K562 (cell line): Measurements from ENCODE around the gene DDAH2. TPM values are rescaled to one million over a fixed set of nuclear protein-coding genes. Genes with fewer than 3 reads are reported as not detected.

Experiments
- ATAC-seq: fragments of 200-7000 bp; cut with Tn5 transposase; 3 replicates; pipeline ENCODE4 v1.9.1; 2020; ENCODE audit warnings: moderate library complexity
- BruUV-seq: library from RNA; stranded (reverse); fragments of 400-500 nt; replicated peaks from 2 replicates; lab custom pipeline; 2021; lab: Mats Ljungman, UMichigan
- CTCF ChIA-PET: fragments of 300-600 bp; formaldehyde crosslinking; extraction: SDS; loops from one replicate; lab custom pipeline; 2021; ENCODE audit warnings: low intra/inter-chr PET ratio; lab: Yijun Ruan, JAX
- POLR2A ChIA-PET: fragments of 300-600, 350-650 bp; sonication (Branson Sonifier 250); formaldehyde crosslinking; extraction: SDS; loops from one replicate; lab custom pipeline; 2021; ENCODE audit warnings: antibody characterized with exemption, inconsistent platforms; lab: Yijun Ruan, JAX
- DNase-seq, 4 experiments: peaks; one replicate each; pipeline versions ENCODE4 v3.0.0 to v3.0.0-alpha.2; 2011 to 2018; ENCODE audit warnings: low spot score in 3 of 4, mixed read lengths in 3 of 4; ENCODE audit errors: extremely low read depth in 1 of 4
- FAIRE-seq: peaks from 2 replicates; lab custom pipeline; 2011; peaks lifted over from hg19 to GRCh38; lab: Jason Lieb, UNC
- H2AFZ ChIP-seq: 2 replicates; pipeline ENCODE4 v1.6.0; 2011; ENCODE audit warnings: low read depth, low read length, control low read depth, inconsistent platforms
- H3K27ac ChIP-seq: fragments of 200-600 bp; 3 replicates; pipeline ENCODE4 v1.8.0; 2011; ENCODE audit warnings: low read depth, mild to moderate bottlenecking, control low read depth, inconsistent platforms, low read length, moderate library complexity, mixed read lengths; ENCODE audit errors: extremely low read depth
- H3K27me3 ChIP-seq, 2 experiments: fragments of 300-600 bp in 1 of 2; 2 replicates in 1 of 2; 3 replicates in 1 of 2; pipeline versions ENCODE4 v1.6.0 to v1.8.0; 2011; ENCODE audit warnings: inconsistent platforms in 2 of 2, low read length in 2 of 2, mild to moderate bottlenecking in 1 of 2, mixed read lengths in 1 of 2, moderate library complexity in 1 of 2; ENCODE audit not compliant: control insufficient read depth in 2 of 2, insufficient read depth in 2 of 2
- H3K36me3 ChIP-seq: fragments of 300-600 bp; 3 replicates; pipeline ENCODE4 v1.8.0; 2011; ENCODE audit warnings: mild to moderate bottlenecking, low read length, inconsistent platforms; ENCODE audit not compliant: control insufficient read depth, insufficient read depth
- H3K4me1 ChIP-seq, 2 experiments: fragments of 200-600 bp in 1 of 2; replicated peaks in 1 of 2; 2 replicates in 1 of 2; 3 replicates in 1 of 2; pipeline versions ENCODE4 v1.5.1 to v1.8.0; 2011; ENCODE audit warnings: inconsistent platforms in 2 of 2, low read length in 2 of 2, mild to moderate bottlenecking in 1 of 2, mixed read lengths in 1 of 2, moderate library complexity in 1 of 2; ENCODE audit not compliant: control insufficient read depth in 2 of 2, insufficient read depth in 2 of 2
- H3K4me2 ChIP-seq: 2 replicates; pipeline ENCODE4 v1.6.1; 2011; ENCODE audit warnings: low read length, control low read depth, inconsistent platforms, mixed read lengths; ENCODE audit not compliant: insufficient read depth
- H3K4me3 ChIP-seq: fragments of 200-600 bp; sonication (generic), shearing (Covaris generic); 2 replicates; pipeline ENCODE4 v1.5.1; 2016; ENCODE audit warnings: control low read depth, inconsistent platforms
- H3K79me2 ChIP-seq: fragments of 200-600 bp; 3 replicates; pipeline ENCODE4 v1.8.0; 2011; ENCODE audit warnings: low read length, inconsistent platforms; ENCODE audit not compliant: control insufficient read depth, insufficient read depth
- H3K9ac ChIP-seq, 2 experiments: 2 replicates each; pipeline versions ENCODE4 v1.6.0 to v1.6.1; 2011; ENCODE audit warnings: low read depth in 2 of 2, low read length in 2 of 2, control low read depth in 1 of 2, inconsistent platforms in 1 of 2, mild to moderate bottlenecking in 1 of 2, mixed read lengths in 1 of 2; ENCODE audit not compliant: insufficient read depth in 1 of 2
- H3K9me1 ChIP-seq: one replicate; pipeline ENCODE4 v1.6.0; 2011; ENCODE audit warnings: inconsistent platforms, mild to moderate bottlenecking, low read length, moderate library complexity; ENCODE audit not compliant: control insufficient read depth, insufficient read depth
- H3K9me3 ChIP-seq: replicated peaks from 2 replicates; pipeline ENCODE4 v1.5.1; 2011; ENCODE audit warnings: low read depth, low read length, inconsistent platforms; ENCODE audit not compliant: control insufficient read depth, insufficient read depth
- H4K20me1 ChIP-seq: replicated peaks from 2 replicates; pipeline ENCODE4 v1.6.1; 2011; ENCODE audit warnings: low read length, inconsistent platforms, mixed read lengths; ENCODE audit not compliant: control insufficient read depth, insufficient read depth
- ELF4 ChIP-seq: fragments of 450-650 bp; formaldehyde crosslinking; IDR thresholded peaks from 2 replicates; pipeline ENCODE4 v1.4.0; 2022; ENCODE audit warnings: missing genetic modification characterization
- KDM5B ChIP-seq: fragments of 200-600 bp; sonication (generic); IDR thresholded peaks from 2 replicates; pipeline ENCODE4 v1.6.1; 2012; ENCODE audit warnings: low read depth, mild to moderate bottlenecking, moderate library complexity, low read length, control low read depth, inconsistent platforms; ENCODE audit not compliant: insufficient replicate concordance
- MYNN ChIP-seq, 2 experiments: sonication (generic); formaldehyde crosslinking in 1 of 2; IDR thresholded peaks; 2 replicates each; pipeline versions ENCODE4 v1.5.0 to v1.6.1; 2016 to 2020; ENCODE audit warnings: antibody characterized with exemption in 1 of 2, missing genetic modification reagents in 1 of 2
- POLR3A ChIP-seq: IDR thresholded peaks from 2 replicates; pipeline ENCODE4 v1.6.1; 2011; ENCODE audit warnings: borderline replicate concordance, mild to moderate bottlenecking, moderate library complexity; ENCODE audit not compliant: insufficient read length, insufficient read depth; ENCODE audit errors: extremely low read depth
- SNRNP70 ChIP-seq: fragments of 200-400 bp; formaldehyde crosslinking; optimal IDR thresholded peaks from 2 replicates; pipeline ENCODE3; 2017; ENCODE audit warnings: low read depth, low read length
- STAG1 ChIP-seq: sonication (generic); formaldehyde crosslinking; IDR thresholded peaks from 2 replicates; pipeline ENCODE4 v1.5.0; 2020; ENCODE audit warnings: missing genetic modification reagents, borderline replicate concordance
- ZNF717 ChIP-seq: fragments of 250-450 bp; sonication (Bioruptor Pico); IDR thresholded peaks from 2 replicates; pipeline ENCODE4 v1.5.0; 2021
- WGBS: fragments of 100-300 bp; shearing (Covaris generic); methylation state at CpG from one replicate; pipeline ENCODE4 v1.1.6; 2016; ENCODE audit warnings: low coverage, mixed read lengths; ENCODE audit not compliant: insufficient coverage; ENCODE audit errors: missing lambda C conversion rate; 5-methylcytosine and 5-hydroxymethylcytosine counted together
- in situ Hi-C: fragments of 300-500 bp; cut with MboI; formaldehyde crosslinking; loops from 4 replicates; pipeline ENCODE4 v1.15.0; 2018; ENCODE audit warnings: inconsistent platforms, mixed read lengths
- intact Hi-C: fragments of 100-400 bp; cut with micrococcal nuclease; formaldehyde crosslinking; loops from 2 replicates; pipeline ENCODE4 v1.14.2; 2022
- polyA plus RNA-seq, 8 experiments: library from polyadenylated mRNA; depleted of rRNA in 4 of 8; stranded (reverse) in 5 of 8; unstranded in 3 of 8; fragments of >200 nt; fragmentation: Nextera tagmentation in 2 of 8; fragmentation: Illumina TruSeq in 1 of 8; extraction: Ambion mirVana in 2 of 8; extraction: Trizol in 1 of 8; gene quantifications; 2 replicates each; pipeline versions ENCODE4 v1.2.1 to v1.2.3, GENCODE V29; 2011 to 2014; ENCODE audit warnings: inconsistent platforms in 1 of 8, missing spikeins in 1 of 8
- total RNA-seq, 7 experiments: library from RNA; depleted of rRNA in 6 of 7; stranded (reverse); fragments of >200 nt in 6 of 7; fragmentation: Illumina TruSeq in 2 of 7; extraction: Trizol in 2 of 7; gene quantifications; 2 replicates each; pipeline versions ENCODE4 v1.2.1 to v1.2.3, GENCODE V29; 2011 to 2021; ENCODE audit warnings: low replicate concordance in 1 of 7
- TF ChIP-seq, protein P1 (sequence below): fragments of 450-650 bp; conservative IDR thresholded peaks from 2 replicates; pipeline ENCODE4 v1.6.1; 2016; ENCODE audit warnings: missing genetic modification characterization, low read depth, mild to moderate bottlenecking, control low read depth, missing compliant biosample characterization
- TF ChIP-seq, protein P2 (sequence below): fragments of 450-650 bp; formaldehyde crosslinking; IDR thresholded peaks from 2 replicates; pipeline ENCODE4 v1.4.0; 2022; ENCODE audit warnings: missing genetic modification characterization
- TF ChIP-seq, protein P3 (sequence below): fragments of 450-650 bp; IDR thresholded peaks from 2 replicates; pipeline ENCODE4 v1.6.1; 2018; ENCODE audit not compliant: partially characterized antibody

The DDAH2 gene
- total and polyA plus RNA-seq, 9 of the 15 experiments (the other 6 are each of a cell fraction or from before 2014, with no cell fraction given): 1.8 to 45.4 (median 21.4) TPM

DNA sequence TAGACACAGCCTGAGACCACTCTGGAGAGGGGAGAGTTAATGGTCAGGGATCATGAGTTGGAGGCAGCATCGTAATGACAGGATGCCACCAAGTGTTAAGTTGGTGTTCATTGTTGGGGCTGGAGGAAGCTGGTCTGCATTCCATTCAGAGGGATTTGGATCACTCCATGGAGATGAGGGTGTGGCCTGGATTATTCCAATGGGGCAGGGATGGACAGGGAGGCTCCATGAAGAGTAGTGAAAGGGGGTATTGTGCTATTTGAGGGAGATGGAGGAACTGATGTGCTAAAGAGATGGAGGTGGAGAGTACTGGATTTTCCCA, 34.5 kb upstream of the DDAH2 start:
- WGBS: 30% methylated on average over 1 of the region's 1 CpG
- ATAC-seq (peak; percentile 4), DNase-seq (no peak), FAIRE-seq (no peak)
- H3K27me3 ChIP-seq: no peaks in the 10 kb centered on the region
- no peaks in the 10 kb centered on the region for H3K9me3 ChIP-seq
- H3K9me1 ChIP-seq: no peaks in the 10 kb centered on the region
- peaks cover 0 to 25% of the 10 kb centered on the region in 2 experiments; a peak in 3 of 5 replicates for H3K4me1 ChIP-seq
- no peaks in the 10 kb centered on the region for H3K79me2 ChIP-seq
- no TSS peak for BruUV-seq
- ChIA-PET CTCF (no interaction called here), POLR2A (interaction anchor here (0.6 to 4.6 kb wide), 4 partner anchors 9 to 87 kb away, joined by 3 to 29 read pairs (median 6); partner anchors contain the start of genes CLIC1 and MSH5)
- H3K9ac ChIP-seq: peak overlapping the region in 1 of 2 experiments; percentile 40; a peak in 2 of 4 replicates
- peaks cover 55% of the 10 kb centered on the region for H3K36me3 ChIP-seq
- H4K20me1 ChIP-seq: no peaks in the 10 kb centered on the region
- H3K4me2 ChIP-seq: no peak overlapping the region
- in situ Hi-C loops: no loop called here
- intact Hi-C loops: no loop called here
- no peak overlapping the region for H3K4me3 ChIP-seq
- no peak overlapping the region for H3K27ac ChIP-seq
- H2AFZ ChIP-seq: no peak overlapping the region
- TF ChIP-seq KDM5B (peak; percentile 23), STAG1 (CRISPR knock-in tag) (peak; percentile 46; the same call in 1 of the 2 replicates), ZNF717 (no peak), MYNN (IDR thresholded peaks at IDR 0.05) (peak; percentile 8; the same call in 1 of the 2 replicates), MYNN (CRISPR knock-in tag; IDR thresholded peaks at IDR 0.05) (no peak), ELF4 (0 out of 2 replicates have a peak, but pooled peaks have one; percentile 53), POLR3A (no peak), SNRNP70 (no peak)
- TF ChIP-seq, protein P1, sequence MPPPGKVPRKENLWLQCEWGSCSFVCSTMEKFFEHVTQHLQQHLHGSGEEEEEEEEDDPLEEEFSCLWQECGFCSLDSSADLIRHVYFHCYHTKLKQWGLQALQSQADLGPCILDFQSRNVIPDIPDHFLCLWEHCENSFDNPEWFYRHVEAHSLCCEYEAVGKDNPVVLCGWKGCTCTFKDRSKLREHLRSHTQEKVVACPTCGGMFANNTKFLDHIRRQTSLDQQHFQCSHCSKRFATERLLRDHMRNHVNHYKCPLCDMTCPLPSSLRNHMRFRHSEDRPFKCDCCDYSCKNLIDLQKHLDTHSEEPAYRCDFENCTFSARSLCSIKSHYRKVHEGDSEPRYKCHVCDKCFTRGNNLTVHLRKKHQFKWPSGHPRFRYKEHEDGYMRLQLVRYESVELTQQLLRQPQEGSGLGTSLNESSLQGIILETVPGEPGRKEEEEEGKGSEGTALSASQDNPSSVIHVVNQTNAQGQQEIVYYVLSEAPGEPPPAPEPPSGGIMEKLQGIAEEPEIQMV (tag): no peak
- TF ChIP-seq, protein P2, sequence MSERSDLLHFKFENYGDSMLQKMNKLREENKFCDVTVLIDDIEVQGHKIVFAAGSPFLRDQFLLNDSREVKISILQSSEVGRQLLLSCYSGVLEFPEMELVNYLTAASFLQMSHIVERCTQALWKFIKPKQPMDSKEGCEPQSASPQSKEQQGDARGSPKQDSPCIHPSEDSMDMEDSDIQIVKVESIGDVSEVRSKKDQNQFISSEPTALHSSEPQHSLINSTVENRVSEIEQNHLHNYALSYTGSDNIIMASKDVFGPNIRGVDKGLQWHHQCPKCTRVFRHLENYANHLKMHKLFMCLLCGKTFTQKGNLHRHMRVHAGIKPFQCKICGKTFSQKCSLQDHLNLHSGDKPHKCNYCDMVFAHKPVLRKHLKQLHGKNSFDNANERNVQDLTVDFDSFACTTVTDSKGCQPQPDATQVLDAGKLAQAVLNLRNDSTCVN (CRISPR knock-in tag): peak; percentile 58; the same call in 1 of the 2 replicates
- TF ChIP-seq, protein P3, sequence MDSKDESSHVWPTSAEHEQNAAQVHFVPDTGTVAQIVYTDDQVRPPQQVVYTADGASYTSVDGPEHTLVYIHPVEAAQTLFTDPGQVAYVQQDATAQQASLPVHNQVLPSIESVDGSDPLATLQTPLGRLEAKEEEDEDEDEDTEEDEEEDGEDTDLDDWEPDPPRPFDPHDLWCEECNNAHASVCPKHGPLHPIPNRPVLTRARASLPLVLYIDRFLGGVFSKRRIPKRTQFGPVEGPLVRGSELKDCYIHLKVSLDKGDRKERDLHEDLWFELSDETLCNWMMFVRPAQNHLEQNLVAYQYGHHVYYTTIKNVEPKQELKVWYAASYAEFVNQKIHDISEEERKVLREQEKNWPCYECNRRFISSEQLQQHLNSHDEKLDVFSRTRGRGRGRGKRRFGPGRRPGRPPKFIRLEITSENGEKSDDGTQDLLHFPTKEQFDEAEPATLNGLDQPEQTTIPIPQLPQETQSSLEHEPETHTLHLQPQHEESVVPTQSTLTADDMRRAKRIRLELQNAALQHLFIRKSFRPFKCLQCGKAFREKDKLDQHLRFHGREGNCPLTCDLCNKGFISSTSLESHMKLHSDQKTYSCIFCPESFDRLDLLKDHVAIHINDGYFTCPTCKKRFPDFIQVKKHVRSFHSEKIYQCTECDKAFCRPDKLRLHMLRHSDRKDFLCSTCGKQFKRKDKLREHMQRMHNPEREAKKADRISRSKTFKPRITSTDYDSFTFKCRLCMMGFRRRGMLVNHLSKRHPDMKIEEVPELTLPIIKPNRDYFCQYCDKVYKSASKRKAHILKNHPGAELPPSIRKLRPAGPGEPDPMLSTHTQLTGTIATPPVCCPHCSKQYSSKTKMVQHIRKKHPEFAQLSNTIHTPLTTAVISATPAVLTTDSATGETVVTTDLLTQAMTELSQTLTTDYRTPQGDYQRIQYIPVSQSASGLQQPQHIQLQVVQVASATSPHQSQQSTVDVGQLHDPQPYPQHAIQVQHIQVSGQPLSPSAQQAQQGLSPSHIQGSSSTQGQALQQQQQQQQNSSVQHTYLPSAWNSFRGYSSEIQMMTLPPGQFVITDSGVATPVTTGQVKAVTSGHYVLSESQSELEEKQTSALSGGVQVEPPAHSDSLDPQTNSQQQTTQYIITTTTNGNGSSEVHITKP: peak; percentile 96
